C4-2B (cell line): ENCODE results near the gene SRSF2.

Experiments
- H3K27ac ChIP-seq: fragments of 450-650 bp; 2 replicates; pipeline ENCODE4 v1.5.1; 2017
- CTCF ChIP-seq: fragments of 450-650 bp; conservative IDR thresholded peaks from 2 replicates; pipeline ENCODE4 v1.5.1; 2017; ENCODE audit warnings: mild to moderate bottlenecking
- ZFX ChIP-seq: fragments of 450-650 bp; IDR thresholded peaks from 2 replicates; pipeline ENCODE4 v1.6.1; 2017

SRSF2 gene

GRCh38 chr17:76685366-76685765 is 51.8 kb downstream of the SRSF2 start:
- no peak overlapping the region for H3K27ac ChIP-seq
- no peak for TF ChIP-seq ZFX
- TF ChIP-seq CTCF: no peak

GRCh38 chr17:76684756-76685155 is 52.4 kb downstream of the SRSF2 start:
- H3K27ac ChIP-seq: no peak overlapping the region
- TF ChIP-seq ZFX: no peak
- TF ChIP-seq CTCF: no peak
